ENCODE results near the gene DNAJC5. TPM values are rescaled to one million over a fixed set of nuclear protein-coding genes. Genes with fewer than 3 reads are reported as not detected.

The DNAJC5 gene
- total RNA-seq, 2 donors from 2014 or later, result 44.4 to 66.6 TPM

DNA sequence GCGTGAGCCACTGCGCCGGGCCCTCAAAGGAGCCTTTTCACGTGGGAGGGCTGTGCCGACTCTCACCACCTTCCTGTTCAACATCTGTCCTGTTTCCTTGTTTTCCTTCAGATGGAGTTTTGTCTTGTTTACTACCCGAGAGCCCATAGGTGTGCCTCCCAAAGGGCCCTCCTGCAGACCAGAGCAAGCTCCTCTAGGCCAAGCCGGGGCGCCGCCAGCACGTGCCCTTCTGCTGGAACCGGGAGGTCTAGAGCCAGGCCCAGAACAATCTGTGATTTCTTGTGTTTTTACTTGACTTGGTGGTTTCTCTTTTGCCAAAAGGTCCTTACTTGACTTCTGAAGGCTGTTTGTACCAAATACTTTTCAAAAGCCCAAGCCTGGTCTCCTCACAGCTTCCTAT, 8.0 kb upstream of the DNAJC5 start:
- H3K27me3 ChIP-seq (replicated peaks; ENCODE audit: insufficient read depth), result no peaks in the 10 kb centered on the region
- no peak for TF ChIP-seq POLR2A (IDR thresholded peaks at IDR 0.05)
- no peak for TF ChIP-seq CTCF (IDR thresholded peaks at IDR 0.05)
- no peak for TF ChIP-seq POLR2AphosphoS5 (IDR thresholded peaks at IDR 0.05)
- no peak for DNase-seq (ENCODE audit: low spot score)
- WGBS, result 92% methylated on average over 11 of the region's 11 CpGs
- H3K36me3 ChIP-seq, result no peaks in the 10 kb centered on the region
- H3K9me3 ChIP-seq, result no peaks in the 10 kb centered on the region
- peaks cover 14% of the 10 kb centered on the region for H3K4me1 ChIP-seq (replicated peaks)
- no peak overlapping the region for H3K4me3 ChIP-seq
- intact Hi-C loops (cut with DNase I), result no loop called here
- no peak overlapping the region for H3K27ac ChIP-seq

DNA sequence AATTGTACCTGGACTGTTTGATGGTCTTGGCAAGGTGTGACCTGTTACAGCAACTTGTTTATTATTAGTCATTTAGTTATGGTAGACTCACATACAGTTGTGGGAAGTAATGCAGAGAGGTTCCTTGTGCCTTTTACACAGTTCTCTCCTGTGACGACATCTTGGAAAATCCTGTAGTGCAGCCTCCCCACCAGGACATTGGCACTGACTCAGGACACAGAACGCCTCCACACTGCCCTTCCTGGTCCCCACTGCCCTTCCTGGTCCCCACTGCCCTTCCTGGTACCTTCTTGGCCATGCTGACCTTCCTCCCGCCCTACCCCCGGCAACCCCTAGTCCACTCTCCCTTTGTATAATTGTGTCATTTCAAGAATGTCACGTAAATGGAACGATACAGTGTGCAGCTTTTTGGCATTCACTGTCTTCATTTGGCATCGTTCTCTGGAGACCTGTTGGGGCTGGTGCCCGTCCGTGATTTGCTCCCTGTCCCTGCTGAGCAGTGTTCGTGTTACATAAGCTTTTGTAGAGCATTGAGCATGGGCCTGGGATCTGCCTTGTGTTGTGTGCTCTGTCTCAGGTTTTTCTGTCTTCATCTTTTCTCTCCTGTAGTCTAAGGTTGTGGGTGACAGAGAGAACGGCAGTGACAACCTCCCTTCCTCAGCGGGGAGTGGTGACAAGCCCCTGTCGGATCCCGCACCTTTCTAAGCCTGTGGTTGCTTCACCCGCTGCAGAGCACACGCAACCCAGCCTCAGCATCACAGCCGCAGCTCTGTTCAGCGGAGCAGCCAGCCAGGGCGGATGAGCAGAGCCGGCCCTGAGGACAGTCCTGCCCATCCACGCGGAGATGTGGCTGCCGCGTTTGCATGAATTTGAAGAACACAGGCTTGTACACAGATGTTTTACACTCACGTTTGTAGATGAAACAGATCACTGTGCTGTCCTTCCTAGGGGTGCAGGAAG, 5.4 kb upstream of the DNAJC5 start:
- H3K4me3 ChIP-seq, result no peak overlapping the region
- 65% methylated on average over 25 of the region's 25 CpGs for WGBS
- H3K9me3 ChIP-seq, result no peaks in the 10 kb centered on the region
- no peak for TF ChIP-seq POLR2A (IDR thresholded peaks at IDR 0.05)
- TF ChIP-seq POLR2AphosphoS5 (IDR thresholded peaks at IDR 0.05), result peak; percentile 39
- TF ChIP-seq CTCF (IDR thresholded peaks at IDR 0.05), result peak in 1 of 4 experiments; percentile 6
- peak overlapping the region; percentile 71 to 87 for H3K27ac ChIP-seq
- DNase-seq (ENCODE audit: low spot score), result peak; percentile 62
- no peaks in the 10 kb centered on the region for H3K36me3 ChIP-seq
- peaks cover 15% of the 10 kb centered on the region for H3K4me1 ChIP-seq (replicated peaks)
- H3K27me3 ChIP-seq (replicated peaks; ENCODE audit: insufficient read depth), result no peaks in the 10 kb centered on the region
- intact Hi-C loops (cut with DNase I), result loop anchor here (10.0 kb wide), 1 partner anchor 175 kb away; the partner anchor contains the start of gene TCEA2

GRCh38 chr20:63890201-63890576, 4.7 kb upstream of the DNAJC5 start:
- Histone ChIP-seq H3K27me3 (replicated peaks; ENCODE audit: insufficient read depth) (no peaks in the 10 kb centered on the region), H3K4me3 (no peak overlapping the region), H3K36me3 (no peaks in the 10 kb centered on the region), H3K4me1 (replicated peaks) (peaks cover 15% of the 10 kb centered on the region), H3K27ac (peak overlapping the region; percentile 71 to 87), H3K9me3 (no peaks in the 10 kb centered on the region)
- 74% methylated on average over 7 of the region's 7 CpGs for WGBS
- intact Hi-C loops (cut with DNase I), result loop anchor here (10.0 kb wide), 1 partner anchor 175 kb away; the partner anchor contains the start of gene TCEA2
- TF ChIP-seq POLR2AphosphoS5 (IDR thresholded peaks at IDR 0.05), result no peak
- TF ChIP-seq CTCF (IDR thresholded peaks at IDR 0.05), result no peak
- TF ChIP-seq POLR2A (IDR thresholded peaks at IDR 0.05), result no peak
- no peak for DNase-seq (ENCODE audit: low spot score)

- Histone ChIP-seq H3K27me3 (replicated peaks; ENCODE audit: insufficient read depth) (no peaks in the 10 kb centered on the region), H3K27ac (peak overlapping the region in 1 of 2 donors; percentile 87), H3K9me3 (no peaks in the 10 kb centered on the region), H3K4me1 (replicated peaks) (peaks cover 15% of the 10 kb centered on the region), H3K4me3 (no peak overlapping the region), H3K36me3 (no peaks in the 10 kb centered on the region)
- intact Hi-C loops (cut with DNase I), result loop anchor here (10.0 kb wide), 1 partner anchor 174 kb away; the partner anchor contains the start of gene TCEA2
- no peak for DNase-seq (ENCODE audit: low spot score)
- TF ChIP-seq POLR2A (IDR thresholded peaks at IDR 0.05), result no peak
- no peak for TF ChIP-seq POLR2AphosphoS5 (IDR thresholded peaks at IDR 0.05)
- no peak for TF ChIP-seq CTCF (IDR thresholded peaks at IDR 0.05)
- WGBS, result 71% methylated on average over 7 of the region's 7 CpGs
Measured at GRCh38 chr20:63890616-63891015, 4.3 kb upstream of the DNAJC5 start.

Data from prostate gland (tissue), 2 donors.